ENCODE data around the gene DUSP22. TPM values are rescaled to one million over a fixed set of nuclear protein-coding genes. Genes with fewer than 3 reads are reported as not detected.

The DUSP22 gene
- total RNA-seq, 1 experiment from 2014 or later, result 19.2 TPM

DNA sequence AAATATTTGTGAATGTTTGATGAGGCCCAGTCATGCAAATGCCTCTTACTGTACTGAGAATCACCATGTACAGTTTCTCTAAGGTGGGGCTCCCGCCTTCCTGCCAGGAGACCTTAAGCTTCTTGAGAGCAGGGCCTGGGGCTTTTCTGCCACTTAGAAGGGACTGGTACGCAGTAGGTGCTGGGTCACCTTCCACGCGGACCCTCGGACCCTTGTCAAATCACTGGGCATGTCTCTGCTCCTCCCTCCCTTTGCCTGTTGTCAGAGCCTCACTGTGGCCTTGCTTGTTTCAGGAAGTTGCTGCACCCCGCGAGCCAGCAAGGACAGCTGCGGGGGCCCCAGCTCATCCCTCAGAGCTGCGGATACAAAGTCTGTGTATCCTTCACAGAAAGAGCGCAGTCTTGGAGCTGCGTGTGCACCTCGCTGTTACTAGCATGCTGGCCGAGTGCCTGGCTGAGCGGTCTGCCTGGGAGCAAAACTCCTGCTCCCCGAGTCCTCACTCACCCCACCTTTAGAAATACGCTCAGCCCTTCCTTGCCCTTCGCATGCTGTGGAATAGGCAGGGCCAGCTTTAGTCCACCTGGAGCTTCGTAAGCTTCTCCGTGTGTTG lies 68.6 kb downstream of the DUSP22 start:
- H3K79me2 ChIP-seq (ENCODE audit: insufficient read depth, low read length), result no peaks in the 10 kb centered on the region
- H3K27me3 ChIP-seq (ENCODE audit: insufficient read depth, low read length), result no peaks in the 10 kb centered on the region
- ChIA-PET CTCF (no interaction called here), POLR2A (no interaction called here), RAD21 (ENCODE audit: low non-redundant PET in 1 of 2, low total read pairs in 2 of 2, uncharacterized antibody in 2 of 2, unreplicated experiment in 2 of 2) (no interaction called here)
- no peaks in the 10 kb centered on the region for H3K36me3 ChIP-seq (ENCODE audit: control insufficient read depth in 1 of 2, insufficient read depth in 2 of 2, low read length in 2 of 2)
- no peak for TF ChIP-seq SIN3A (IDR thresholded peaks at IDR 0.05; ENCODE audit: low read depth)
- TF ChIP-seq, protein P1, sequence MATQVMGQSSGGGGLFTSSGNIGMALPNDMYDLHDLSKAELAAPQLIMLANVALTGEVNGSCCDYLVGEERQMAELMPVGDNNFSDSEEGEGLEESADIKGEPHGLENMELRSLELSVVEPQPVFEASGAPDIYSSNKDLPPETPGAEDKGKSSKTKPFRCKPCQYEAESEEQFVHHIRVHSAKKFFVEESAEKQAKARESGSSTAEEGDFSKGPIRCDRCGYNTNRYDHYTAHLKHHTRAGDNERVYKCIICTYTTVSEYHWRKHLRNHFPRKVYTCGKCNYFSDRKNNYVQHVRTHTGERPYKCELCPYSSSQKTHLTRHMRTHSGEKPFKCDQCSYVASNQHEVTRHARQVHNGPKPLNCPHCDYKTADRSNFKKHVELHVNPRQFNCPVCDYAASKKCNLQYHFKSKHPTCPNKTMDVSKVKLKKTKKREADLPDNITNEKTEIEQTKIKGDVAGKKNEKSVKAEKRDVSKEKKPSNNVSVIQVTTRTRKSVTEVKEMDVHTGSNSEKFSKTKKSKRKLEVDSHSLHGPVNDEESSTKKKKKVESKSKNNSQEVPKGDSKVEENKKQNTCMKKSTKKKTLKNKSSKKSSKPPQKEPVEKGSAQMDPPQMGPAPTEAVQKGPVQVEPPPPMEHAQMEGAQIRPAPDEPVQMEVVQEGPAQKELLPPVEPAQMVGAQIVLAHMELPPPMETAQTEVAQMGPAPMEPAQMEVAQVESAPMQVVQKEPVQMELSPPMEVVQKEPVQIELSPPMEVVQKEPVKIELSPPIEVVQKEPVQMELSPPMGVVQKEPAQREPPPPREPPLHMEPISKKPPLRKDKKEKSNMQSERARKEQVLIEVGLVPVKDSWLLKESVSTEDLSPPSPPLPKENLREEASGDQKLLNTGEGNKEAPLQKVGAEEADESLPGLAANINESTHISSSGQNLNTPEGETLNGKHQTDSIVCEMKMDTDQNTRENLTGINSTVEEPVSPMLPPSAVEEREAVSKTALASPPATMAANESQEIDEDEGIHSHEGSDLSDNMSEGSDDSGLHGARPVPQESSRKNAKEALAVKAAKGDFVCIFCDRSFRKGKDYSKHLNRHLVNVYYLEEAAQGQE (IDR thresholded peaks at IDR 0.05; ENCODE audit: low read depth), result no peak
- TF ChIP-seq ZFX (IDR thresholded peaks at IDR 0.05), result no peak
- TF ChIP-seq CEBPB (IDR thresholded peaks at IDR 0.05; ENCODE audit: low read depth), result no peak
- no peak for TF ChIP-seq ELF1 (IDR thresholded peaks at IDR 0.05; ENCODE audit: borderline replicate concordance, low read depth)
- no peak for TF ChIP-seq JUND (IDR thresholded peaks at IDR 0.05)
- TF ChIP-seq POLR2A (IDR thresholded peaks at IDR 0.05; ENCODE audit: borderline replicate concordance, extremely low read depth, insufficient read depth, insufficient read length), result no peak
- TF ChIP-seq, protein P2, sequence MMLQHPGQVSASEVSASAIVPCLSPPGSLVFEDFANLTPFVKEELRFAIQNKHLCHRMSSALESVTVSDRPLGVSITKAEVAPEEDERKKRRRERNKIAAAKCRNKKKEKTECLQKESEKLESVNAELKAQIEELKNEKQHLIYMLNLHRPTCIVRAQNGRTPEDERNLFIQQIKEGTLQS (IDR thresholded peaks at IDR 0.05), result no peak
- no peak for TF ChIP-seq CBX3 (IDR thresholded peaks at IDR 0.05; ENCODE audit: low read depth)
- TF ChIP-seq, protein P3, sequence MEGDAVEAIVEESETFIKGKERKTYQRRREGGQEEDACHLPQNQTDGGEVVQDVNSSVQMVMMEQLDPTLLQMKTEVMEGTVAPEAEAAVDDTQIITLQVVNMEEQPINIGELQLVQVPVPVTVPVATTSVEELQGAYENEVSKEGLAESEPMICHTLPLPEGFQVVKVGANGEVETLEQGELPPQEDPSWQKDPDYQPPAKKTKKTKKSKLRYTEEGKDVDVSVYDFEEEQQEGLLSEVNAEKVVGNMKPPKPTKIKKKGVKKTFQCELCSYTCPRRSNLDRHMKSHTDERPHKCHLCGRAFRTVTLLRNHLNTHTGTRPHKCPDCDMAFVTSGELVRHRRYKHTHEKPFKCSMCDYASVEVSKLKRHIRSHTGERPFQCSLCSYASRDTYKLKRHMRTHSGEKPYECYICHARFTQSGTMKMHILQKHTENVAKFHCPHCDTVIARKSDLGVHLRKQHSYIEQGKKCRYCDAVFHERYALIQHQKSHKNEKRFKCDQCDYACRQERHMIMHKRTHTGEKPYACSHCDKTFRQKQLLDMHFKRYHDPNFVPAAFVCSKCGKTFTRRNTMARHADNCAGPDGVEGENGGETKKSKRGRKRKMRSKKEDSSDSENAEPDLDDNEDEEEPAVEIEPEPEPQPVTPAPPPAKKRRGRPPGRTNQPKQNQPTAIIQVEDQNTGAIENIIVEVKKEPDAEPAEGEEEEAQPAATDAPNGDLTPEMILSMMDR (IDR thresholded peaks at IDR 0.05 in 2 of 3, conservative IDR thresholded peaks at IDR 0.05 in 1 of 3; ENCODE audit: borderline replicate concordance in 1 of 3, insufficient read depth in 1 of 3, low read depth in 2 of 3, low read length in 2 of 3), result no peak
- TF ChIP-seq YY1 (IDR thresholded peaks at IDR 0.05; ENCODE audit: extremely low read depth, insufficient replicate concordance, low read depth, low read length), result no peak
- TF ChIP-seq SRF (IDR thresholded peaks at IDR 0.05; ENCODE audit: low read depth), result no peak
- no peak for TF ChIP-seq SP1 (IDR thresholded peaks at IDR 0.05; ENCODE audit: low read depth)
- no peaks in the 10 kb centered on the region for H3K9me2 ChIP-seq (ENCODE audit: insufficient read depth)
- no peak overlapping the region for H3K4me2 ChIP-seq (ENCODE audit: low read length)
- H3K9me3 ChIP-seq (ENCODE audit: control insufficient read depth in 1 of 2, insufficient read depth in 1 of 2, low read depth in 1 of 2, low read length in 2 of 2), result peaks cover 4 to 19% of the 10 kb centered on the region in 2 experiments; a peak in 3 of 4 replicates
- no peak overlapping the region for H3K4me3 ChIP-seq (replicated peaks in 1 of 2; ENCODE audit: low read depth in 1 of 2, low read length in 2 of 2)
- no peak overlapping the region for H3K27ac ChIP-seq (ENCODE audit: low read depth, low read length)
- no peak overlapping the region for H3K9ac ChIP-seq (ENCODE audit: low read length)
- ATAC-seq (no peak), DNase-seq (ENCODE audit: low read depth, low spot score) (no peak)
- no peak overlapping the region for H2AFZ ChIP-seq (ENCODE audit: low read depth, low read length, poor library complexity, severe bottlenecking)
- intact Hi-C loops (cut with micrococcal nuclease), result no loop called here
- BruUV-seq (replicated peaks), result no TSS peak
- no peaks in the 10 kb centered on the region for H3K4me1 ChIP-seq (ENCODE audit: control insufficient read depth in 1 of 2, insufficient read depth in 2 of 2, low read length in 2 of 2)
- H4K20me1 ChIP-seq (ENCODE audit: insufficient read depth), result no peaks in the 10 kb centered on the region
